ENCODE data around the gene MT1F. TPM values are rescaled to one million over a fixed set of nuclear protein-coding genes. Genes with fewer than 3 reads are reported as not detected.

The MT1F gene
- total and polyA plus RNA-seq, 5 experiments from 2014 or later, result 18.4 to 97.4 (median 82.3) TPM

GRCh38 chr16:56628486-56629350 is 29.0 kb upstream of the MT1F start:
- Mint-ChIP-seq H3K36me3 (peaks cover 0 to 2% (median 2%) of the 10 kb centered on the region in 3 donors), H3K4me3 (no peak overlapping the region), H3K27ac (peak overlapping the region in 1 of 10 donors; percentile 40), H3K27me3 (peaks cover 14 to 48% (median 35%) of the 10 kb centered on the region in 5 donors), H3K4me1 (peaks cover 15 to 37% (median 29%) of the 10 kb centered on the region in 4 donors), H3K9me3 (no peaks in the 10 kb centered on the region)
- no peak for ATAC-seq
- no peak for DNase-seq
- POLR2A ChIA-PET, result interaction anchor here (0.8 to 1.1 kb wide), 2 partner anchors 11 to 72 kb away, joined by 4 to 7 read pairs; no protein-coding TSS in a partner anchor

DNA sequence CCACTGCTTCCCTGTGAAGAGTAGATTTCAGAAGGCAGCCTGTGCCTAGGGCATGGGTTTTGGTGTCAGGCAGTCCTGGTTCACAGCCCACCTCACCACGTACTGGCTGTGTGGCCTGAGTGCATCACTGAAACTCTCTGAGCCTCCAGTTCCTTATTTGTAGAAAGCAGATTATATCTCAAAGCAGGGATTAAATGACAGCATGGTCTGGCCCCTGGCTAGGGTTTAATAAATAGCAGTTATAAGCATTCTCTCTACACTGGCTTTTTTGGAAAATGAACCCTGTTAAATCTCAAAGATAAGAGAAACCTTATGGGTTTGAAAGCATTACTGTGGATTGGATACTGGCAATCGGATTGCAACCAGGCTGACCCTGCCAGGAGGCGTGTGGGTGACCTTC is 28.2 kb upstream of the MT1F start:
- DNase-seq (no peak), ATAC-seq (no peak)
- no peak overlapping the region for H3K4me3 Mint-ChIP-seq
- POLR2A ChIA-PET, result no interaction called here
- H3K36me3 Mint-ChIP-seq, result peaks cover 0 to 2% (median 2%) of the 10 kb centered on the region in 3 donors
- H3K9me3 Mint-ChIP-seq, result no peaks in the 10 kb centered on the region
- peaks cover 15 to 39% (median 29%) of the 10 kb centered on the region in 4 donors for H3K4me1 Mint-ChIP-seq
- peaks cover 21 to 56% (median 40%) of the 10 kb centered on the region in 5 donors for H3K27me3 Mint-ChIP-seq
- no peak overlapping the region for H3K27ac Mint-ChIP-seq

- Mint-ChIP-seq H3K9me3 (no peaks in the 10 kb centered on the region), H3K4me1 (peaks cover 18 to 42% (median 30%) of the 10 kb centered on the region in 4 donors), H3K27me3 (peaks cover 27 to 62% (median 41%) of the 10 kb centered on the region in 5 donors), H3K4me3 (no peak overlapping the region), H3K27ac (no peak overlapping the region), H3K36me3 (peaks cover 0 to 2% (median 2%) of the 10 kb centered on the region in 3 donors)
- ATAC-seq (no peak), DNase-seq (no peak)
- POLR2A ChIA-PET, result interaction anchor here (0.7 to 1.1 kb wide), 2 partner anchors 24 to 61 kb away, joined by 3 read pairs; no protein-coding TSS in a partner anchor
Measured at GRCh38 chr16:56630134-56630533, 27.6 kb upstream of the MT1F start.

DNA sequence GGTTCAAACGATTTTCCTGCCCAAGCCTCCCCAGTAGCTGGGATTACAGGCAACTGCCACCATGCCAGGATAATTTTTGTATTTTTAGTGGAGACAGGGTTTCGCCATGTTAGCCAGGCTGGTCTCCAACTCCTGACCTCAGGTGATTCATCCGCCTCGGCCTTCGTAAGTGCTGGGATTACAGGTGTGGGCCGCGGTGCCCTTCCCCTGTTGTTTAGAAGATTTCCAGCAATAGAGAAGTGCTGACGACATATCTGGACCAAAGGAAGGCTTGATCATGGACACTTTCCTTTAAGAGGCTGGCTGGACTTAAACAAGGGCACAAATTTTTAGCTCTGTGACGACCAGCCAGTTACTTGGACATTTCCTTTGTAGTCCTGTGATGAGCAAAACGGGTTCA is 26.6 kb upstream of the MT1F start:
- no peak for ATAC-seq
- no peak for DNase-seq
- Mint-ChIP-seq H3K4me3 (peak overlapping the region in 7 of 10 donors; percentile 69 to 90 (median 82)), H3K27me3 (peaks cover 31 to 73% (median 43%) of the 10 kb centered on the region in 5 donors), H3K36me3 (peaks cover 0 to 2% (median 2%) of the 10 kb centered on the region in 3 donors), H3K4me1 (peaks cover 17 to 40% (median 30%) of the 10 kb centered on the region in 4 donors), H3K9me3 (no peaks in the 10 kb centered on the region), H3K27ac (no peak overlapping the region)
- POLR2A ChIA-PET, result interaction anchor here (0.6 to 1.5 kb wide), 2 partner anchors 14 to 449 kb away, joined by 3 to 4 read pairs; no protein-coding TSS in a partner anchor

DNA sequence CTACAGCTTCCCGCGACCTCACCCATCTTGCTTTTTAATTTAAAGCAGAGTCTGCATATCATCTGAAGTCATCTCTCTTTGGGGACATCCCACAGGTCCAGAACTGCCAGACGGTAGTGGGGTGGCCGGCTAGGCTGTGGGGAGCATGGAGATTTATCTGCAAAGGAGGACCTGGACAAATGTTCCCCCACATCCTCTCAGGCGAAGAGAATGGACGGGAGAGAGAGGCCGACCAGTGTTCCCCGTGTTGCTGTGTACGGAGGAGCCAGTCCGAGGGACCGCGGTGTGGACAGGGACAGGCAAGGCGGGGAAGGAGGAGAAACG is 26.0 kb upstream of the MT1F start:
- Mint-ChIP-seq H3K4me1 (peaks cover 18 to 40% (median 32%) of the 10 kb centered on the region in 4 donors), H3K4me3 (peak overlapping the region; percentile 67 to 90 (median 81)), H3K36me3 (peaks cover 0 to 2% (median 2%) of the 10 kb centered on the region in 3 donors), H3K9me3 (no peaks in the 10 kb centered on the region), H3K27me3 (peaks cover 31 to 78% (median 49%) of the 10 kb centered on the region in 5 donors), H3K27ac (no peak overlapping the region)
- POLR2A ChIA-PET, result interaction anchor here (0.6 to 1.5 kb wide), 2 partner anchors 13 to 449 kb away, joined by 3 to 4 read pairs; no protein-coding TSS in a partner anchor
- no peak for DNase-seq
- no peak for ATAC-seq

DNA sequence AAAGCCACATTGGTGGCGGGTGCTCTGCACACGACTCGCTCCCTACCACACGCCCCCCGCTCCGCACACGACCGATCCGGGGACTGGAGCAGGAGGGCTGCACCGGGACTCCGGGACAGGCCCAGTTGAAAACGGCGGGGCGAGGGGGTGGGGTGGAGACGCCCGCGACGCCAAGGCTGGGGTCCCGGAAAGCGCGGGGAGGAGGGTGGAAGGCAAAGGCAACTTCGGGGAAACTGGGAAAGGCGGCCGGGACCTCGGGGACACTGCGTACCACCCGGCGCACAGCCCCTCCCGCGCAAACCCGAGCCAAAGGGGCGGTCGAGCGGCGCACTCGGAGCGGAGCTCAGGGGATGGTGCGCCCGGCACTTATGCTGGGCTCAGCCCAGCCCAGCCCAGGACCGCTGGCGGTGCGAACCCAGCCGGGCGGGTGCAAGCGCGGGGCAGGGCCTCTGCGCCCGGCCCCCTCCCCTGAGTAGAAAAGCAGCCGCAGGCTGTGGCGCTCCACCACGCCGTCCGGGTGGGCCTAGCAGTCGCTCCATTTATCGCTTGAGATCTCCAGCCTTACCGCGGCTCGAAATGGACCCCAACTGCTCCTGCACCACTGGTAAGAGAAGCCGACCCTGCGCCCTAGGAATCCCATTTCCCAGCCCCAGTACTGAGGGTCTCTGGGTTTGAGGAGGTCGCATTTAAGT is 25.5 kb upstream of the MT1F start, which contains the start of gene MT1M:
Gene MT1M (plus strand): TSS at position 504 of the 692 bp plus-strand sequence. CDS start 73 bp downstream, at position 577.
- H3K4me3 Mint-ChIP-seq, result peak within 1 kb of the TSS; percentile 67 to 90 (median 81)
- peaks cover 0 to 2% (median 0%) of the 10 kb centered on the region in 3 donors for H3K36me3 Mint-ChIP-seq
- DNase-seq (no peak), ATAC-seq (peak; percentile 34 to 62)
- H3K4me1 Mint-ChIP-seq, result peaks cover 18 to 43% (median 33%) of the 10 kb centered on the region in 4 donors
- no peaks in the 10 kb centered on the region for H3K9me3 Mint-ChIP-seq
- peaks cover 35 to 84% (median 53%) of the 10 kb centered on the region in 5 donors for H3K27me3 Mint-ChIP-seq
- POLR2A ChIA-PET, result interaction anchor here (1.4 to 1.5 kb wide), 2 partner anchors 13 to 24 kb away, joined by 3 to 4 read pairs; partner anchors contain the start of gene MT2A
- H3K27ac Mint-ChIP-seq, result peak within 1 kb of the TSS in 1 of 10 donors; percentile 57

GRCh38 chr16:56632848-56633365 is 24.9 kb upstream of the MT1F start:
- Mint-ChIP-seq H3K36me3 (peaks cover 0 to 2% (median 0%) of the 10 kb centered on the region in 3 donors), H3K9me3 (no peaks in the 10 kb centered on the region), H3K4me1 (peaks cover 21 to 46% (median 37%) of the 10 kb centered on the region in 4 donors), H3K27ac (peak overlapping the region in 1 of 10 donors; percentile 57), H3K4me3 (peak overlapping the region in 9 of 10 donors; percentile 53 to 84 (median 63)), H3K27me3 (peaks cover 40 to 90% (median 58%) of the 10 kb centered on the region in 5 donors)
- ATAC-seq (no peak), DNase-seq (no peak)
- POLR2A ChIA-PET, result interaction anchor here (1.4 kb wide), 1 partner anchor 25 kb away, joined by 3 read pairs; the partner anchor contains the start of gene MT2A

DNA sequence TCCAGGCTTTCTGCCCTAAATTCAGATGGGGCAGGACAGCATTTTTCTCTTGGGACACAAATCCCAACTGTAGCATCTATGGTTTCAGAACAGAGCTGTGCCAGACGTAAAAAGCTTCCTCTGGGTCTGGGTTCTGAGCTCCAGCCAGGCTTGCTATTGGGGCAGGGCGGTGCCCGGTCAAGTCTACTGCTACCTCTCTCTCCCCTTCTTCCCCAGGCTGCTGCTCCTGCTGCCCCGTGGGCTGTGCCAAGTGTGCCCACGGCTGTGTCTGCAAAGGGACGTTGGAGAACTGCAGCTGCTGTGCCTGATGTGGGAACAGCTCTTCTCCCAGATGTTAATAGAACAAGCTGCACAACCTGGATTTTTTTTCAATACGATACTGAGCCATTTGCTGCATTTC is 24.2 kb upstream of the MT1F start:
- peaks cover 41 to 93% (median 61%) of the 10 kb centered on the region in 5 donors for H3K27me3 Mint-ChIP-seq
- ATAC-seq, result no peak
- no peaks in the 10 kb centered on the region for H3K9me3 Mint-ChIP-seq
- POLR2A ChIA-PET, result interaction anchor here (1.4 kb wide), 2 partner anchors 16 to 25 kb away, joined by 3 to 4 read pairs; partner anchors contain the start of gene MT2A
- no peak for DNase-seq
- no peak overlapping the region for H3K27ac Mint-ChIP-seq
- peaks cover 23 to 51% (median 41%) of the 10 kb centered on the region in 4 donors for H3K4me1 Mint-ChIP-seq
- peak overlapping the region in 3 of 10 donors; percentile 15 to 81 (median 34) for H3K4me3 Mint-ChIP-seq
- peaks cover 0 to 2% (median 0%) of the 10 kb centered on the region in 3 donors for H3K36me3 Mint-ChIP-seq

DNA sequence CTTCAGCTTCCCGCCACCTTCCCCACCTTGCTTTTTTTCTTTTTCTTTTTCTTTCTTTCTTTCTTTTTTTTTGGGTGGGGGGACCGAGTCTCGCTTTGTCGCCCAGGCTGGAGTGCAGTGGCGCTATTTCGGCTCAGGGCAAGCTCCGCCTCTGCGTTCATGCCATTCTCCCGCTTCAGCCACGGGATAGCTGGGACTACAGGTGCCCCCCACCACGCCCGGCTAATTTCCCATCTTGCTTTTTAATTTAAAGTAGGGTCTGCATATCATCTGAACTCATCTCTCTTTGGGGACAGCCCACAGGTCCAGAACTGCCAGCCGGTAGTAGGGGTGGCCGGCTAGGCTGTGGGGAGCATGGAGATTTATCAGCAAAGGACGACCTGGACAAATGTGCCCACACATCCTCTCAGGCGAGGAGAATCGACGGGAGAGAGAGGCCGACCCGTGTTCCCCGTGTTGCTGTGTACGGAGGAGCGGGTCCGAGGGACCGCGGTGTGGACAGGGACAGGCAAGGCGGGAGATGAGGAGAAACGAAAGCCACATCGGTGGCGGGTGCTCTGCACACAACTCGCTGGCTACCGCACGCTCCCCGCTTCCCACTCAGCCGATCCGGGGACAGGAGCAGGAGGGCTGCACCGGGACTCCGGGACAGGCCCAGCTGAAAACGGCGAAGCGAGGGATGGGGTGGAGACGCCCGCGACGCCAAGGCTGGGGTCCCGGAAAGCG is 22.9 kb upstream of the MT1F start:
- Mint-ChIP-seq H3K27me3 (peaks cover 52 to 100% (median 71%) of the 10 kb centered on the region in 5 donors), H3K4me1 (peaks cover 23 to 55% (median 39%) of the 10 kb centered on the region in 4 donors), H3K9me3 (no peaks in the 10 kb centered on the region), H3K4me3 (peak overlapping the region; percentile 30 to 86 (median 73)), H3K27ac (peak overlapping the region in 3 of 10 donors; percentile 28 to 79 (median 74)), H3K36me3 (peaks cover 0 to 2% (median 0%) of the 10 kb centered on the region in 3 donors)
- DNase-seq, result no peak
- ATAC-seq, result no peak
- POLR2A ChIA-PET, result interaction anchor here (1.4 to 2.2 kb wide), 2 partner anchors 11 to 17 kb away, joined by 4 to 6 read pairs; no protein-coding TSS in a partner anchor

- DNase-seq (no peak), ATAC-seq (peak; percentile 30 to 31)
- POLR2A ChIA-PET, result interaction anchor here (0.6 to 2.2 kb wide), 2 partner anchors 12 to 48 kb away, joined by 3 to 6 read pairs; no protein-coding TSS in a partner anchor
- Mint-ChIP-seq H3K9me3 (no peaks in the 10 kb centered on the region), H3K27me3 (peaks cover 57 to 100% (median 72%) of the 10 kb centered on the region in 5 donors), H3K4me3 (peak overlapping the region; percentile 53 to 86 (median 66)), H3K4me1 (peaks cover 23 to 55% (median 36%) of the 10 kb centered on the region in 4 donors), H3K27ac (peak overlapping the region in 1 of 10 donors; percentile 74), H3K36me3 (peaks cover 0 to 2% (median 0%) of the 10 kb centered on the region in 3 donors)
Measured at GRCh38 chr16:56635441-56635967, 22.3 kb upstream of the MT1F start.
